Myometrial cell (primary cell): ENCODE results near the gene SMIM30. TPM values are rescaled to one million over a fixed set of nuclear protein-coding genes. Genes with fewer than 3 reads are reported as not detected.

Experiments
- total RNA-seq: library from RNA; depleted of rRNA; stranded (reverse); fragments of >200 nt; gene quantifications from 2 replicates; pipeline ENCODE4 v1.2.3, GENCODE V29; 2015

The SMIM30 gene, protein sequence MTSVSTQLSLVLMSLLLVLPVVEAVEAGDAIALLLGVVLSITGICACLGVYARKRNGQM
- total RNA-seq, result 99.1 and 100 TPM in 2 replicates

DNA sequence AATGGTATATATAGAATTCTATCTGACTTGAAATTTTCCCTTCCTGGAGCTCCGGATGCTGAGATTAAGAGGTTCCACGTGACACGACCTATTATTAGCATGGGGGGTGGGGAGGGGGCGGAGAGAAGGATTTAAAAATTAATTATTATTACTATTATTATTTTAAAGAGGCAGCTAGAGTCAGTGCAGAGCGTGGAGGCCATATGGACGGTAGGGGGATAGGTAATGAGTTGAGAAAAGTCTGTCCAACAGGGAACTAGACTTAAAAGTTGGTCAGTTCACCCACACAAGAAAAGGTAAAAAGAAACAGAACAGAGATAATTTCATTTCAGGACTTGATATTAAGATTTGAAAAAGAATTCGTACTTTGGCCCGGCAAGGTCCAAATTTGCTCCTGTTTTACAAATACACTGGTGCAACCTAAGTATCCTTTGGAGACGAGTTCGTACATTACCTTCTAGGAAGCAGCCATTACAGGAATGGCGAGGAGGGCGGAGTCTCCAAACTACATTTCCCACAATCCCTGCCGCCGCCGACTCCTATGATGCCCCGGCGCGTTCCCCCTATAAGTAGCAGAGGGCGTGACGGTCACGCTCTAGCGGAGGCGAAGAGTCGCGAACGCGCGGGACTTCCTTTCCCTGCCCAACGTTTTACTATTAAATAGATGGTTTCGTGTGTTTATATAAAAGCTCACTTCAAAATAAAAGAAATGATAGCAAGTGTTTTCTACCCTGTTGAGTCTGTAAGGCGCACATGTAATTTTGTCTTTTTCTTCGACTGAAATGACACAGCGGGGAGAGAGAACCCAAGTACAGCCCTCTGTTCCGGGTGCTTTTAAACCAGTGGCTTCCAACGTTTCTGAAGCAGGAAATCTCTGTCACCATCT is at the start of gene SMIM30:
TSS of gene SMIM30 (minus strand) at position 481 of the 886 bp plus-strand sequence. CDS start 976 bp downstream, outside the sequence.

GRCh38 chr7:113086431-113086888 is 31.9 kb downstream of the SMIM30 start, which contains the start of gene GPR85:
Gene GPR85 (minus strand): TSS chr7:113086827. CDS start chr7:113084721, 2,106 bp downstream.

Other genes starting within 250 kb of the SMIM30 start
- gene GPR85, start 31.7 kb downstream of the SMIM30 start, total RNA-seq, result 3.4 and 4.6 TPM in 2 replicates